COLO829 (cell line): Measurements from ENCODE around the gene KCNQ2.

Experiments
- DNase-seq: peaks from one replicate; pipeline ENCODE4 v3.0.0; 2012; ENCODE audit warnings: low spot score

The KCNQ2 gene

GRCh38 chr20:63417097-63417737, 55.2 kb downstream of the KCNQ2 start:
- no peak for DNase-seq

DNA sequence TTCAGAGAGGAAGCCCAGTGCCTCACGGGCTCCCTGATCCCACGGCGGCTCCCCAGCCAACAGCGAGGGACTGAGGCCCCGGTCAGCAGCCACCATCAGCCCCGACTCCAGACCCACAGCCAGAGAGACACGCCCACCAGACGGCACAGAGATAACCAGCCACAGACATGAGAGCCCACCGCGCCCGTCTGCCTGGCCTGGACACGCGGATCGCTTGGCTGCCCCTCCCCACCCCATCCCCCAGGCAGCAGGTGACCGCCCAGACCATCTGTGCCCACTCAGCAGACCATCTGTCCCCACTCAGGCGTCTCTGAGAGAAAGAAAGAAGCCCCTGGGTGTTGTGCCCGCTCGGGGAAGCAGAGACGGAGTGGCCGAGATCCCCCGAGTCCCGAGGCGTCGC, 55.8 kb downstream of the KCNQ2 start:
- DNase-seq: no peak

- DNase-seq: no peak
These were observed 56.6 kb downstream of the KCNQ2 start for GRCh38 chr20:63415647-63416391.

- DNase-seq: no peak
These were observed 57.6 kb downstream of the KCNQ2 start for GRCh38 chr20:63414720-63415430.

GRCh38 chr20:63413963-63414684, 58.3 kb downstream of the KCNQ2 start:
- no peak for DNase-seq

DNA sequence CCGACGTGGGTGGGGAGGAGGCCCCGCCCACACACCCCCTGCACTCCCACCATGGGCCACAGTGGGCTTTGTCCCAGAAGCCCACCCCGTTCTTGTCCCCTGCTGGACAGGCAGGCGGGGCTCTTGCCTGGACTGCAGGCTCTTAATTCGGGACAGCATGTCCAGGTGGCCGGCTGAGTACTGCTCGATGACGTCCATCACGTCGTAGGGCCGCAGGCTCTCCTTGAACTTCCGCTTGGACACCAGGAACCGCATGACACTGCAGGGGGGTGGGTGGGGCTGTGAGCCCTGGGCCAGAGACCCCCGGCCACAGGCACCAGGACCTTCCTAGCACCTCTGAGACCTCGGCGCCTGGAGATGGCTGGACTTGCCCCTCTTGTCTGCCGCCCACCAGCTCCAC, 59.1 kb downstream of the KCNQ2 start:
- DNase-seq: no peak

DNA sequence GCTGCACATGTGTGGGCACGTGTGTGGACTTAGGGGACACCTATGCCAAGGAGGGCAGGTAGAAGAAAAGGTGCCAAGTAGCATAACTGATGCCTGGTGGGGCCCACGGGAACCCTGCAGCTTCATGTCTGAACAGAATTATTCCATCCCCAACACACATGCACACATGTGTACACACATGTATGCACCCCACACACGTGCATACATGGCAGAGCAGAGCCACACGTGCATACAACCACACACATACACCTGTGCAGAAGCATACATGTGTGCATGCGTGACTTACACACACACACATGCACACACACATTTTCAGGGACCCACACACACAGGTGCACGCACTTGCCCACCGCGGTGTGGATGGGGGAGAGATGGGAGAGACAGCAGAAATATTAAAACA, 59.6 kb downstream of the KCNQ2 start:
- DNase-seq: no peak

- DNase-seq: no peak
These were observed 60.4 kb downstream of the KCNQ2 start for GRCh38 chr20:63411898-63412631.

DNA sequence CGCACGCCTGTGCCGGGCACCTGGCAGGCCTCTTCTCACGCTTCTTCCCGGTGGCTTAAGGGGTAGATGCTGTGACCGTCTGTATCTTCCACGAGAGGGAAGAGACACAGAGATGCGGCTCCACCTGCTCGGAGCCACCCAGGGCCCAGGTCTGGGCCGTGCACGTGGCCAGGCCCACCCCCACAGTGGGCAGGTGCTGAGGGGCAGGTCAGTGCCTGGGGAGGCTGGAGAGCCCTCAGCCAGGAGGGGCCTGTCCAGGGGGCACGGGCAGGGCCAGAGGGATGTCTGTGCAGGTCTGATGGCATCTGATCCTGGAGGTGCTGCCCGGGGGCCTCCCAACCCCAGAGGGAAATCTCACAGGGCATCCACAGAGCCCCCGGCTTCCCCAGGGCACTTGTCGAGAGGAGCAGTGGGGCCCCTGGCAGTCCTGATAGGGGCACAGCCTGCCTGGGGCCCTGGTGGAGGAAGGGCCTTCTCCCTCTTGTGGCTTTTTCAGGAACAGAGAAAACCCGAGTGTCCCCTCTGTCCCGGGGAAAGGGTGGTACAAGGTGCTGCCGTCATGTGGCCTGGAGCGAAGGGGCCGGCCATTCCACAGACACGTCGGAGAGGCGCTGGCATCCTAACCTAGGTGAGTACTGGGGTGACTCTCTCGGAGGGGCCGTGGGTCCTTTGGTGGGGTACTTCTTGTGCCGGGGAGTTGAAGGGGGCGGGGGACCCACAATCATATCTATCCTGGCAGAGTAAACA, 61.1 kb downstream of the KCNQ2 start:
- no peak for DNase-seq

DNA sequence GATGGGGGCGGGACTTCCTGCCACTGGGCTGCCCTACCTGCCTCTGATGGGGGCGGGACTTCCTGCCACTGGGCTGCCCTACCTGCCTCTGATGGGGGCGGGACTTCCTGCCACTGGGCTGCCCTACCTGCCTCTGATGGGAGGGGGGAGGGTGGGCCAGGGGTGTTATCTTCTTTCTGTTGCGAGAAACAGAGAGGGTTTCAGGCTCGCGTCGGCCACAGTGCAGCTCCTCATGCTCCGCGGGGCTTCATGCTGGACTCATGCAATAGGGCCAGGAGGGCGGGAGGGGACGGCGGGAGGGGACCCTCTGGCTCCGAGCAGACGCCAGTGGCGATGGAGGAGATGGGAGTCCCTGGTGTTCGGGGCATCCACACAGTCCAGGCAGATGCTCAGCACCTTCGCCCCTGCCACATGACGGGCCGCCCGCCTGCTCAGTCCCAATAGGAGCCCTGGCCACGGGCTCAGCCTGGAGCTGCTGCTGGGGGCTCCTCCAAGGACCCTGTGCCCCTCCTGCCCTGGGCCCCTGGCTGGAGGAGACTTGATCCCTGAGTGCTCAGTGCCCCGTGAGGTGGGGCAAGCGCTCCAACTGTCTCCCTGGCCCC, 62.5 kb downstream of the KCNQ2 start:
- no peak for DNase-seq

DNA sequence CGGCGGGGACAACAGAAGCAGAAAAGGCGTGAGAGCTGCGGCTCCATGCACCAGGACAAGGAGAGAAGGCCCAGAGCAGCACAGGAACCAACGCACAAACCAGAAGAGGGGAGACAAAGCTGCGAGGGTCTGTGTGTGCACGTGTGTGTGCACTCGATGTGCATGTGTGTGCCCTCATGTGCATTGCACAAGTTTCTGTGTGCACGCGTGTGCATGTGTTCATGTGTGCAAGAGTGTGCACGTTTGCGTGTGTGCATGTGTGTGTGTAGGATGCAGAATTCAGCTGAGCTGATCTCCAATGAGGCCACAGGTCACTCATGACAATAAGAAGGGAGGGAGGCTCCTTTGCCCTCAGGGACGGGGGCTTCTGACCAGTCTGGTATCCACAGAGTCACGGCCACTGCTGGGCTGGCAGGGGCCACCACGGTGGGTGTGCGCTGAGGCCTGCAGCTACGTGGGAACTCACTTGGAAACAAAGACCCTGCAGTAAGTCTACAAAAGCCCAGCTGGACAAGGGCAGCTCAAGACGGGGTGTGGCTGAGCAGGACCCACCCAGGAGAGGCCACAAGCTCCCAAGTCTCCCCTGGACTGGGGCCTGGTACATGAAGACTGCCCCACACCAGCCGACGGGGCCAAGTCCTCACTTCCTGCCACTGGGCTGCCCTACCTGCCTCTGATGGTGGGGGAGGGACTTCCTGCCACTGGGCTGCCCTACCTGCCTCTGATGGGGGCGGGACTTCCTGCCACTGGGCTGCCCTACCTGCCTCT, 63.2 kb downstream of the KCNQ2 start:
- no peak for DNase-seq

DNA sequence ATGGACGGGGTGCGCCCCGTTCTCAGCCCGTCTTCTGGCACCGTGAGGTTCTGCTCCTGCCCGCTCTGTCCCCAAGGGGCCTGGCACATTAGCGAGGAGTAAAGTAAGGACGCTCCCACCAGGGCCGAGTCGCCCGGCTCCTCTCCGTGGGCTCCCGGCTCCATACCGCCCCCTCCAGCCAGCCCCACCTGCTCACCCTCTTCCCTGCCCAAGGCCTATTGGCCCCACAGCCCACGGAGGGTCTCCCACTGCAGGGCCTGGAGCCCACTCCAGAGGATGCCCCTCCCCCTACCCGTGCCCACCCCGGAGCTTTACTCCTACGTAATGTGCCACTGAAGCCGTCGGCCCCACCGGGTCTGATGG, 63.8 kb downstream of the KCNQ2 start:
- no peak for DNase-seq

GRCh38 chr20:63407928-63408683, 64.3 kb downstream of the KCNQ2 start:
- DNase-seq: no peak

DNA sequence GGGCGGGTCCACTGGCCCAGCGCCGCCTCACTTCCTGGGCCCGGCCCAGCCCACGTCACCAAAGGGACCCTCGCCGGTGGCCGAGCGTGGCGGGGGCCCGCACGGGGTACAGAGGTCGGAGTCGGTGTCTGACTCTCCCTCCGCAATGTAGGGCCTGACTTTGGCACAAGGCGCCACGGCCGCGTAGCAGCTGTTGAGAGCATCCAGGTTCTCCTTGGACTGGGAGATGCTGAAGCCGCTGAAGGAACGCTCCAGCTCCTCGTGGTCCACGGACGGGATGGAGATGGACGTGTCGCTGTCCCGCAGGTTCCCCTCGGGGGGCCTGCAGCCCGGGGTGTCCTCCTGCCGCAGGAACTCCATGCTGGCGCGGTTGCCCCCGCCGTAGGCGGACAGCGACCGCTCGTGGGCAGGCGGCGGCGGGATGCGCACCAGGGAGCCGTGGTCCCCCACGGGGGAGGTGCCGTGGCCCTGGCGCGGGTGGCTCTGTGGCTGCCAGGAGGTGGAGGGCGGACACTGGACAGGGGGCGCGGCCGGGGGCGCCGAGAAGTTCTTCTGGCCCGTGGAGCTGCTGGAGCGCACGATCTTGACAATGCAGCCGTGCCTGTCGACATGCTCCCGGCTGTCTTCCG, 65.7 kb downstream of the KCNQ2 start:
- no peak for DNase-seq

DNA sequence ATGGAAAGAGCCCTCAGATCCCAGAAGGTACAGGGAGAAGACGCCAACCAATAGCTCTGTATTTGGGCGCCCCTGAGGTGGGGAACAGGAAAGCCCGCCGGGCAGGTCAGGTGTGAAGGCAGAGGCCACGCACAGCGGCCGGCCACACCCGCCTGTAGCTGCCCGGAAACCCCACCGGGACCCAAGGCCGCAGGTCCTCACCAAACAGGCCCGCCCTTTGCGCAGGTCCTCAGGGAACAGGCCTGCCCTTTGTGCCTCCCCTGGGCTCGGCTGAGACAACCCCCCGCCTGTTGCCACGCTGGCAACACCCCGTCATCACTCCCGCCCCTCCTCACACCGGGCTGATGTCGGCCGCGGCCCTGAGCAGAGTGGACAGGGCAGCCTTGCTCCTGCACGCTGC, 66.4 kb downstream of the KCNQ2 start:
- no peak for DNase-seq

DNA sequence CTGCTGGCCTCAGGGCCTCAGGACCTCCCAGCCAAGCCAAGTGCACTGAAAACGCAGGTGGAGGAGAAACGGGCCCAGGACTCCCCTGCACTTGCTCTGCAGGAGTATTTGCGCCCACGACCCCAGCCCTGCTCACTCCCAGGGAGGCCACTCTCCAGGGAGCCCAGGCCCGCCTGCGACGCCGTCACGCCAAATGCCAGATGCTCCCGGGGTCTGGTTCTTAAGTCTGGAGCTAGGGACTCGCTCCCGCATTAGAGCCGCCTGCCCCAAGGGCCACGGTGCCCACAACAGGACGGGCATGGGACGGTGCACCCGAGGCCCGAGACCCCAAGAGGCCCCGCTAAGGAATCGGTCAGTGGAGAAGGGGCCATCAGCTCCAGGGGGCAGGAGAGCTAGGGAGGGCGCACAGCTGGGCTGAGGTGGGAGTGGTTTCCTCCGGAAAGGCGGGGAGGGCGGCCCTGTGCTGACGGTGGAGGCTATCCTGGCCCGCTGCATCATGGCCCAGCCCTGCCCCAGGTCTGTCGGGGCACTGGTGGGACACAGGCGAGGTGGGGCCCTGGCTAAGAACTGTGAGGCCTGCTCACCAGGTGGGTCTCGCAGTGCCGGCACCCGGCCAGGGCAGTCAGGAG, 67.2 kb downstream of the KCNQ2 start:
- no peak for DNase-seq

DNA sequence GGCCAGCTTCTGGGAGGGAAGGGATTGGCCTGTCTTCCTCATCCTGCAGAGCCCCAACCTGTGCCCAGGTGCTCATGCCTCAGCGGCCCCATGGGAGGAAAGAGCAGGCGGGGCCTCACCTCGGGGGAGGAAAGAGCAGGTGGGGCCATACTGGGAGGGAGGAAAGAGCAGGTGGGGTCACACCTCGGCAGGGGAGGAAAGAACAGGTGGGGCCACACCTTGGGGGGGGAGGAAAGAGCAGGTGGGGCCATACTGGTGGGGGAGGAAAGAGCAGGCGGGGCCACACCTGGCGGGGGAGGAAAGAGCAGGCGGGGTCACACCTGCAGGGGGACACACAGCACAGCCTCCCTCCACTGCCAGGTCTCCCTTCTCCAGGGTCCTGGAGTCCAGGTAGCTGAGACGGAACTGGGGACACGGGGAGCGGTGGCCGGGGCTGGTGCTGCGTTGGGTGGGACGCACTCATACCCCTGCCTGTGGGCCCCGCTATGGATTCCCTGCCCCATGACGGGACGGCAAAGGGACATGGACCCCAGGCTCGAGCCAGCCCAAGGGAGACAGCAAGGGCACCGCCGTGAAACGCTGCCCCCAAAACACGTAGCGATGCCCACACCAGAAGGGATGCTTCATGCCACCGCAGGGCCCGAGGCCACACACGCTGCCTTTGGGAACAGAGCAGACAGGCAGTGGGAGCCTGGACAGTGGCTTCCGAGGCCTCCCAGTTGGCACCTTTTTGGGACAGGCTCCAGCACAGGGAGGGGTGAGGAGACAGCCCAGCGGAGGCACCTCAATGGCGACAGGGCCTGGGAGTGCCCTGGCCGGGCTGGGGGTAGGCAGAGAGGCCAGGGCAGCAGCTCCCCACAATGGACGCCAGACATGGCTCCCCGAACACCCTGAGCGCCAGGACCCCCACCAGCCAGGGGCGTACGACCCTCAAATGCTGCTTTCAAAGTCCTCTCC, 68.0 kb downstream of the KCNQ2 start:
- no peak for DNase-seq
